HepG2 (cell line): ENCODE results near the gene ATG5. TPM values are rescaled to one million over a fixed set of nuclear protein-coding genes. Genes with fewer than 3 reads are reported as not detected.

Experiments
- ATAC-seq: fragments of 200-7000 bp; cut with Tn5 transposase; 3 replicates; pipeline ENCODE4 v1.9.1; 2020; ENCODE audit warnings: mild to moderate bottlenecking, moderate library complexity
- BruUV-seq: library from RNA; stranded (reverse); fragments of 400-500 nt; replicated peaks from 2 replicates; lab custom pipeline; 2021; lab: Mats Ljungman, UMichigan
- CTCF ChIA-PET: fragments of 300-600 bp; formaldehyde crosslinking; extraction: SDS; loops from one replicate; lab custom pipeline; 2021; ENCODE audit warnings: low total read pairs, inconsistent platforms, low intra/inter-chr PET ratio; lab: Yijun Ruan, JAX
- POLR2A ChIA-PET: fragments of 350-600 bp; sonication (Branson Sonifier 250); formaldehyde crosslinking; loops from one replicate; lab custom pipeline; 2020; ENCODE audit warnings: antibody characterized with exemption, inconsistent platforms; lab: Yijun Ruan, JAX
- DNase-seq: peaks from one replicate; pipeline ENCODE4 v3.0.0-alpha.2; 2015; ENCODE audit warnings: low spot score
- FAIRE-seq: peaks from 3 replicates; lab custom pipeline; 2011; peaks lifted over from hg19 to GRCh38; lab: Jason Lieb, UNC
- H2AFZ ChIP-seq: one replicate; pipeline ENCODE4 v1.6.1; 2011; ENCODE audit warnings: low read length, inconsistent platforms
- H3K27ac ChIP-seq: fragments of 300-600 bp; 3 replicates; pipeline ENCODE4 v1.8.0; 2011; ENCODE audit warnings: mixed run types, mild to moderate bottlenecking, mixed read lengths, low read length, inconsistent platforms; ENCODE audit not compliant: insufficient read depth; ENCODE audit errors: extremely low read length
- H3K27me3 ChIP-seq, 2 experiments: fragments of 200-600 bp in 1 of 2; 2 replicates in 1 of 2; 3 replicates in 1 of 2; pipeline versions ENCODE4 v1.6.0 to v1.8.0; 2011; ENCODE audit warnings: low read length in 2 of 2, mild to moderate bottlenecking in 2 of 2, moderate library complexity in 2 of 2, inconsistent platforms in 1 of 2; ENCODE audit not compliant: insufficient read depth in 2 of 2, control insufficient read depth in 1 of 2
- H3K36me3 ChIP-seq, 2 experiments: fragments of 200-600 bp in 1 of 2; replicated peaks in 1 of 2; 2 replicates in 1 of 2; 3 replicates in 1 of 2; pipeline versions ENCODE4 v1.5.1 to v1.8.0; 2011; ENCODE audit warnings: low read length in 2 of 2, inconsistent platforms in 1 of 2; ENCODE audit not compliant: insufficient read depth in 2 of 2, control insufficient read depth in 1 of 2
- H3K4me1 ChIP-seq: 2 replicates; pipeline ENCODE4 v1.5.1; 2012; ENCODE audit warnings: low read length, inconsistent platforms; ENCODE audit not compliant: insufficient read depth
- H3K4me2 ChIP-seq: 2 replicates; pipeline ENCODE4 v1.6.0; 2011; ENCODE audit warnings: low read depth, low read length, inconsistent platforms
- H3K4me3 ChIP-seq, 3 experiments: fragments of 200-600 bp in 1 of 3; sonication (generic), shearing (Covaris generic) in 1 of 3; replicated peaks in 1 of 3; 2 replicates each; pipeline ENCODE4 v1.5.1; 2011 to 2016; ENCODE audit warnings: low read length in 3 of 3, inconsistent platforms in 2 of 3, low read depth in 2 of 3, mild to moderate bottlenecking in 2 of 3, control low read depth in 1 of 3, mixed read lengths in 1 of 3; ENCODE audit not compliant: insufficient read depth in 1 of 3
- H3K79me2 ChIP-seq: one replicate; pipeline ENCODE4 v1.6.1; 2011; ENCODE audit warnings: low read length, inconsistent platforms; ENCODE audit not compliant: insufficient read depth
- H3K9ac ChIP-seq: 2 replicates; pipeline ENCODE4 v1.6.0; 2011; ENCODE audit warnings: mild to moderate bottlenecking, low read depth, low read length, inconsistent platforms; ENCODE audit not compliant: insufficient read depth
- H3K9me3 ChIP-seq: 2 replicates; pipeline ENCODE4 v1.5.1; 2012; ENCODE audit warnings: mild to moderate bottlenecking, low read length
- H4K20me1 ChIP-seq: 2 replicates; pipeline ENCODE4 v1.6.0; 2011; ENCODE audit warnings: inconsistent platforms, mild to moderate bottlenecking, low read length, moderate library complexity; ENCODE audit not compliant: insufficient read depth
- BORCS8-MEF2B ChIP-seq: sonication (generic); formaldehyde crosslinking; IDR thresholded peaks from 2 replicates; pipeline ENCODE4 v1.8.0; 2022; ENCODE audit warnings: mild to moderate bottlenecking, missing genetic modification reagents
- CCAR2 ChIP-seq: fragments of 200-400 bp; formaldehyde crosslinking; optimal IDR thresholded peaks from 2 replicates; pipeline ENCODE3; 2018; ENCODE audit warnings: low read depth, mild to moderate bottlenecking, low read length, moderate library complexity
- CREM ChIP-seq, 2 experiments: sonication (generic) in 1 of 2; formaldehyde crosslinking in 1 of 2; IDR thresholded peaks; 2 replicates each; pipeline versions ENCODE4 v1.4.0 to v1.6.1; 2016 to 2020; ENCODE audit warnings: antibody characterized with exemption in 1 of 2, mild to moderate bottlenecking in 1 of 2, missing genetic modification reagents in 1 of 2
- ELF1 ChIP-seq: sonication (generic); formaldehyde crosslinking; IDR thresholded peaks from 2 replicates; pipeline ENCODE4 v1.4.0; 2020; ENCODE audit warnings: missing genetic modification reagents
- ESRRA ChIP-seq: sonication (generic); formaldehyde crosslinking; IDR thresholded peaks from 2 replicates; pipeline ENCODE4 v1.5.1; 2020; ENCODE audit warnings: mild to moderate bottlenecking, low read depth, missing genetic modification reagents
- FOSL1 ChIP-seq: sonication (generic); formaldehyde crosslinking; IDR thresholded peaks from 2 replicates; pipeline ENCODE4 v1.9.0; 2021; ENCODE audit warnings: missing genetic modification reagents, borderline replicate concordance
- MLX ChIP-seq: IDR thresholded peaks from 2 replicates; pipeline ENCODE4 v1.6.1; 2016
- NFKBIZ ChIP-seq: IDR thresholded peaks from 2 replicates; pipeline ENCODE4 v1.6.1; 2018; ENCODE audit warnings: missing genetic modification reagents, missing compliant biosample characterization
- POLR2G ChIP-seq: fragments of 200-400 bp; formaldehyde crosslinking; IDR thresholded peaks from 2 replicates; pipeline ENCODE4 v1.6.1; 2018; ENCODE audit warnings: mild to moderate bottlenecking, low read depth, low read length, moderate library complexity
- RBFOX2 ChIP-seq: fragments of 200-400 bp; formaldehyde crosslinking; IDR thresholded peaks from 2 replicates; pipeline ENCODE4 v1.6.1; 2017; ENCODE audit warnings: low read depth, mild to moderate bottlenecking, low read length
- SP4 ChIP-seq: sonication (generic); formaldehyde crosslinking; IDR thresholded peaks from 2 replicates; pipeline ENCODE4 v1.8.1; 2023; ENCODE audit warnings: mild to moderate bottlenecking, missing genetic modification reagents
- ZFYVE20 ChIP-seq: sonication (generic); formaldehyde crosslinking; IDR thresholded peaks from 2 replicates; pipeline ENCODE4 v1.8.0; 2023; ENCODE audit warnings: low read depth, mild to moderate bottlenecking, moderate library complexity, missing genetic modification reagents, borderline replicate concordance
- ZKSCAN1 ChIP-seq: fragments of 150-350 bp; IDR thresholded peaks from 2 replicates; pipeline ENCODE4 v1.6.1; 2014; ENCODE audit warnings: low read length
- ZMAT3 ChIP-seq: sonication (generic); formaldehyde crosslinking; conservative IDR thresholded peaks from 2 replicates; pipeline ENCODE4 v1.7.0; 2021; ENCODE audit warnings: missing genetic modification reagents
- ZNF260 ChIP-seq: sonication (generic); formaldehyde crosslinking; IDR thresholded peaks from 2 replicates; pipeline ENCODE4 v1.4.0; 2020; ENCODE audit warnings: missing genetic modification reagents, low read depth, mild to moderate bottlenecking, borderline replicate concordance
- ZNF33B ChIP-seq: sonication (generic); formaldehyde crosslinking; IDR thresholded peaks from 2 replicates; pipeline ENCODE4 v1.5.1; 2020; ENCODE audit warnings: mild to moderate bottlenecking, missing genetic modification reagents
- ZNF589 ChIP-seq: sonication (generic); formaldehyde crosslinking; conservative IDR thresholded peaks from 2 replicates; pipeline ENCODE4 v1.8.0; 2022; ENCODE audit warnings: mild to moderate bottlenecking, moderate library complexity, missing genetic modification reagents
- ZNF775 ChIP-seq: sonication (generic); formaldehyde crosslinking; IDR thresholded peaks from 2 replicates; pipeline ENCODE4 v1.4.0; 2020; ENCODE audit warnings: missing genetic modification reagents, mild to moderate bottlenecking, moderate library complexity, borderline replicate concordance
- WGBS: methylation state at CpG from one replicate; pipeline ENCODE4 v1.1.6; 2017; ENCODE audit warnings: low lambda C conversion rate; 5-methylcytosine and 5-hydroxymethylcytosine counted together
- in situ Hi-C: cut with HindIII; loops from 2 replicates; pipeline ENCODE4 v1.10.0; 2017; ENCODE audit warnings: low pct_unique_long_range_greater_than_20kb; ENCODE audit not compliant: extremely low pct_ligation_motif_present
- intact Hi-C: fragments of 100-400 bp; cut with micrococcal nuclease; formaldehyde crosslinking; loops from one replicate; pipeline ENCODE4 v1.10.0; 2022; ENCODE audit not compliant: unreplicated experiment
- polyA plus RNA-seq, 8 experiments: library from polyadenylated mRNA; depleted of rRNA in 3 of 8; stranded (reverse) in 7 of 8; unstranded in 1 of 8; fragments of >200 nt; fragmentation: Illumina TruSeq in 4 of 8; extraction: Trizol in 4 of 8; gene quantifications; 2 replicates each; pipeline versions ENCODE4 v1.2.1 to v1.2.3, GENCODE V29; 2011 to 2016; ENCODE audit warnings: low read depth in 4 of 8, missing spikeins in 1 of 8, mixed read lengths in 1 of 8; ENCODE audit not compliant: insufficient read depth in 1 of 8
- total RNA-seq, 5 experiments: library from RNA; depleted of rRNA; stranded (reverse); fragments of >200 nt; fragmentation: Illumina TruSeq; extraction: Trizol; gene quantifications; 2 replicates each; pipeline ENCODE4 v1.2.3, GENCODE V29; 2016; ENCODE audit warnings: low read depth in 1 of 5
- TF ChIP-seq, protein P1 (sequence below): IDR thresholded peaks from 2 replicates; pipeline ENCODE4 v1.6.1; 2016; ENCODE audit warnings: low read depth, missing genetic modification reagents, missing compliant biosample characterization

ATG5 gene
- total and polyA plus RNA-seq, 2 of the 13 experiments (the other 11 are each of a cell fraction or from before 2014, with no cell fraction given): 21.3 to 48.0 TPM

DNA sequence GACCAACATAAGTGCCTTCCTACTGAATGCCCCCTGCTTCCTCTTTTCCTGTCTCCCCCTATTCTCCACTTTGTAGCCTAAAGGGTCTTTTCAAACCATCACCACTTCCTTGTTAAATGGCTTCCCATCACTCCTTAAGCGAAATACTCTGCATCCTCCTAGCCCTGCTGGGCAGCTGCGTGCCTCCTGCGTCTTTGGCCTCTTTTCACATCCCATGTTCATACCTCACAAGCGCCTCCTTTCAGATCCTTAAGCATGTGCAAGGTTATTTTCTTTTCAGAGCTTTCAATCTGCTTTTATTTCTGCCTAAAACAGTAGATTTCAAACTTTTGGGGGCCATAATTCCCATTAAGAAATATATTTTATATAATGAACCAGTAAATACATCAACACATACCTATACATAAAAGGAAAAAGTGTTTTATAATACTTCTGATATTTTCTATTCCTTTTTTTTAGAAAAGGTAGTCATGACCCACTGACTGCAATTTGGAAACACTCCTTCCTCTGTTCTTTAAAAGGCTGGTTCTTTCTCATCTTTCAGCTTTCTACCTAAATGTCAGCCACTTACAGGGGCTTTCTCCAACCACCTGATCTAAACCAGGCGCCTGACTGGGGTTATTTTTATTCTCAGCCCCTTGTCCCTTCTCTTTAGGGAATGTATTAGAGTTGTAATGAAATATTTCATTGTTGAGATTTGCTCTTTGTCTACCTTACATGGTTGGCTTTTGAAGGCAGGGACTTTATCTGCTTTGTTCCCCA, 155.3 kb downstream of the ATG5 start:
- no peaks in the 10 kb centered on the region for H3K36me3 ChIP-seq
- in situ Hi-C loops: no loop called here
- BruUV-seq: no TSS peak
- H3K27me3 ChIP-seq: no peaks in the 10 kb centered on the region
- POLR2A ChIA-PET: no interaction called here
- no peak overlapping the region for H2AFZ ChIP-seq
- intact Hi-C loops: no loop called here
- no peaks in the 10 kb centered on the region for H4K20me1 ChIP-seq
- no peak for DNase-seq
- CTCF ChIA-PET: no interaction called here
- no peak overlapping the region for H3K9ac ChIP-seq
- no peak overlapping the region for H3K27ac ChIP-seq
- H3K4me1 ChIP-seq: peaks cover 8% of the 10 kb centered on the region; the same call in 1 of the 2 replicates
- WGBS: 18% methylated on average over 5 of the region's 5 CpGs
- H3K4me2 ChIP-seq: no peak overlapping the region
- no peaks in the 10 kb centered on the region for H3K9me3 ChIP-seq
- ATAC-seq: no peak
- TF ChIP-seq ZMAT3 (no peak), POLR2G (no peak), RBFOX2 (no peak), FOSL1 (CRISPR knock-in tag) (no peak), ZFYVE20 (CRISPR knock-in tag) (no peak), CCAR2 (no peak), SP4 (no peak), ZNF33B (CRISPR knock-in tag) (no peak), BORCS8-MEF2B (CRISPR knock-in tag) (no peak), CREM (IDR thresholded peaks at IDR 0.05) (no peak), CREM (CRISPR knock-in tag; IDR thresholded peaks at IDR 0.05) (no peak), ZNF260 (CRISPR knock-in tag) (no peak), ZKSCAN1 (no peak), MLX (CRISPR knock-in tag) (no peak), NFKBIZ (CRISPR knock-in tag) (no peak), ZNF589 (CRISPR knock-in tag) (no peak), ZNF775 (CRISPR knock-in tag) (no peak), ELF1 (CRISPR knock-in tag) (no peak), ESRRA (CRISPR knock-in tag) (no peak)
- TF ChIP-seq, protein P1, sequence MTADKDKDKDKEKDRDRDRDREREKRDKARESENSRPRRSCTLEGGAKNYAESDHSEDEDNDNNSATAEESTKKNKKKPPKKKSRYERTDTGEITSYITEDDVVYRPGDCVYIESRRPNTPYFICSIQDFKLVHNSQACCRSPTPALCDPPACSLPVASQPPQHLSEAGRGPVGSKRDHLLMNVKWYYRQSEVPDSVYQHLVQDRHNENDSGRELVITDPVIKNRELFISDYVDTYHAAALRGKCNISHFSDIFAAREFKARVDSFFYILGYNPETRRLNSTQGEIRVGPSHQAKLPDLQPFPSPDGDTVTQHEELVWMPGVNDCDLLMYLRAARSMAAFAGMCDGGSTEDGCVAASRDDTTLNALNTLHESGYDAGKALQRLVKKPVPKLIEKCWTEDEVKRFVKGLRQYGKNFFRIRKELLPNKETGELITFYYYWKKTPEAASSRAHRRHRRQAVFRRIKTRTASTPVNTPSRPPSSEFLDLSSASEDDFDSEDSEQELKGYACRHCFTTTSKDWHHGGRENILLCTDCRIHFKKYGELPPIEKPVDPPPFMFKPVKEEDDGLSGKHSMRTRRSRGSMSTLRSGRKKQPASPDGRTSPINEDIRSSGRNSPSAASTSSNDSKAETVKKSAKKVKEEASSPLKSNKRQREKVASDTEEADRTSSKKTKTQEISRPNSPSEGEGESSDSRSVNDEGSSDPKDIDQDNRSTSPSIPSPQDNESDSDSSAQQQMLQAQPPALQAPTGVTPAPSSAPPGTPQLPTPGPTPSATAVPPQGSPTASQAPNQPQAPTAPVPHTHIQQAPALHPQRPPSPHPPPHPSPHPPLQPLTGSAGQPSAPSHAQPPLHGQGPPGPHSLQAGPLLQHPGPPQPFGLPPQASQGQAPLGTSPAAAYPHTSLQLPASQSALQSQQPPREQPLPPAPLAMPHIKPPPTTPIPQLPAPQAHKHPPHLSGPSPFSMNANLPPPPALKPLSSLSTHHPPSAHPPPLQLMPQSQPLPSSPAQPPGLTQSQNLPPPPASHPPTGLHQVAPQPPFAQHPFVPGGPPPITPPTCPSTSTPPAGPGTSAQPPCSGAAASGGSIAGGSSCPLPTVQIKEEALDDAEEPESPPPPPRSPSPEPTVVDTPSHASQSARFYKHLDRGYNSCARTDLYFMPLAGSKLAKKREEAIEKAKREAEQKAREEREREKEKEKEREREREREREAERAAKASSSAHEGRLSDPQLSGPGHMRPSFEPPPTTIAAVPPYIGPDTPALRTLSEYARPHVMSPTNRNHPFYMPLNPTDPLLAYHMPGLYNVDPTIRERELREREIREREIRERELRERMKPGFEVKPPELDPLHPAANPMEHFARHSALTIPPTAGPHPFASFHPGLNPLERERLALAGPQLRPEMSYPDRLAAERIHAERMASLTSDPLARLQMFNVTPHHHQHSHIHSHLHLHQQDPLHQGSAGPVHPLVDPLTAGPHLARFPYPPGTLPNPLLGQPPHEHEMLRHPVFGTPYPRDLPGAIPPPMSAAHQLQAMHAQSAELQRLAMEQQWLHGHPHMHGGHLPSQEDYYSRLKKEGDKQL (CRISPR knock-in tag): no peak
- no peaks in the 10 kb centered on the region for H3K79me2 ChIP-seq
- no peak for FAIRE-seq
- no peak overlapping the region for H3K4me3 ChIP-seq
